OCI-M2 (cell line): ENCODE data around the gene ZDHHC14.
"Not testable (repeated sequence)": the region's sequence is repeated elsewhere in the genome, so short reads cannot be mapped to it uniquely, and the experiment has no call there.

Source experiments
- DNase-seq: peaks from one replicate; lab custom pipeline; 2025; ENCODE audit not compliant: unreplicated experiment; lab: John Stamatoyannopoulos, UW

The ZDHHC14 gene

DNA sequence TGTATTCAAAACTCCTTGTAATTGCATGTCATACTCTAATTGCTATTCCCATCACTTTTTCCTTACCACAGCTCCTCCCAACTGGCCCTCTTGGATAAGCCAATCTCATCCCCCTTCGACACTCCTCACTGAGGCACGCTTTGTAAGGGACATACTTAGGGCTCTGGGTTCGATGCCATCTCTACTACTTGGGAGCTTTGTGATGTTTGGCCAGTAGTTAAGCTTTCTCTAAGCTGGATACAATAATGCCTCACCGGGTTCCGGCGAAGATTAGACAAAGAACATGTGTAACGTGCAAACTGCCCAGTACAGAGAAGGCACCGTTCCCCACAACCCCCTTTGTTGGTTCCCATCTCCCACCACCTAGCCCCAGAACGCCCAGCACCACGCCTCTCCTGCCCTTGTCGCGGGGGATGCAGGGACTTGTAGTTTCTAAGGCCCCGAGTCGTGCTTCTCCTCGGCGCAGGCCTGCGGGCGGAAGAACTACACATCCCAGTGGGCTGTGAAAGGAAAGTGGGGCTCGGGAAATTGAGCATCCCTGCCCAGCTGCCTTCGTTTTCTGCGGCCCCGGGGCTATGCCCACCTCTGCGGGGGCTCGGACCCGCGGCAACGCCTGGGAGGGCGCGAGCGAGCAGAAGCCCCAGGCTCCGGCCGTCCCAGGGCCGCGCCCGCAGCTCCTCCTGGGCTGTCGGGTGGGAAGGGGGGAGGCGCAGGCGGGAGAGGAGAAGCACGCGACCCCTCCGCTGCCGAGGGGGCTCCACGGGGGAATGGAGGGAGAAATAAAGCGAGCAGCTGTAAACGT, 1.1 kb upstream of the ZDHHC14 start:
- DNase-seq: peak; percentile 88

DNA sequence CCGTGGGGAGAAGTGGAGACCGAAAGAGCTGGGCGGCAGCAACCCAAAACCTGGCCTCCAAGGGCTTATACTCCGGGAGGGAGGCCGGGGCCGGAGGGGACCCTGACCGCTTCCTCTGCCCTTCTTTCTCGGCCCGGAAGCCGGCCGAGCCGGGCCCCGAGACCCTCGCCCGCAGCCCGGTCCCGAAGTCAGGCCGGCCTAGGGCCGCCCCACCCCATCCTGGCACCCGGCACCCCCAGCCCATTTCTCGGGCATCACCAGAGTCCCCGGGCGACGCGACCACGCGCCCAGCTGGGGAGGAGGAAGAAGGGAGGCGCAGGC, 572 bp upstream of the ZDHHC14 start:
- DNase-seq: no peak

- DNase-seq: no peak
Measured at GRCh38 chr6:157381631-157382621, 936 bp downstream of the ZDHHC14 start.

DNA sequence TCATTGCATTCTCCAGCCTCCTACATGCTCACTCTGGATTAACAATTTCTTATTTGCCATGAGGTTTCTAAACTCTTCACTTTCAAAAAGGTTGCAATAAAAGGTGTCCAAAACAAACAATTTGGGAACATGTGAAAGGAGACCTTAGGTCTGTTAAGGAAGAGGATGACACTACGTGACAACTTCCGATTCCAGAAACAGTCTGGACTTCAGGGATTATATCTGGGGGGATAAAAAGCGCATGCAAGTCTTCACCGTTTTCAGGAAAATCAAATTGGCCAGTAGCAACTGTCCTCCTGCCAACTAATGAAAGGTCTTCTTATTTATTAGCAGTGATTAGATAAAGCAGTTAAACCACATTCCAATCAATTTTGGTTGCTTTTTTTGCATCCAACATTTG, 1.8 kb downstream of the ZDHHC14 start:
- DNase-seq: no peak

DNA sequence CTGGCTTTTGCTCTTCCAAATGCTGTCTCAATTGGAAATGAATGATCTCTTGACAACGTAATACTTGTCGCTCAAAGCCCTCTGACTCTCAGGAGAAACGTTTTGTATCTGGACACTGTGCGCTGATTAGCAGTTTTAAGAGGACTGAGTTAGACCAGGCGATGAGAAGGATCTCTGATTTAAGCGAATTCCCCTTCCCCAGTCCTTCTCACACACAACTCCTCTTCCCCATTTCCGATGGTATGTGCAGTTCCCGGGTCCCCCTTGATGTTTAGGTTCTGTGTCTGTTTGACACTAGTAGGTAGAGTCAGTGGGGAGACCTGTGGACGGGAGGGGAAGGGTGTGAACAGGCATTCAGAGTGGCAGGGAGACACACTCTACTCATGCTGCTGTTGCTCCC, 2.5 kb downstream of the ZDHHC14 start:
- DNase-seq: no peak

DNA sequence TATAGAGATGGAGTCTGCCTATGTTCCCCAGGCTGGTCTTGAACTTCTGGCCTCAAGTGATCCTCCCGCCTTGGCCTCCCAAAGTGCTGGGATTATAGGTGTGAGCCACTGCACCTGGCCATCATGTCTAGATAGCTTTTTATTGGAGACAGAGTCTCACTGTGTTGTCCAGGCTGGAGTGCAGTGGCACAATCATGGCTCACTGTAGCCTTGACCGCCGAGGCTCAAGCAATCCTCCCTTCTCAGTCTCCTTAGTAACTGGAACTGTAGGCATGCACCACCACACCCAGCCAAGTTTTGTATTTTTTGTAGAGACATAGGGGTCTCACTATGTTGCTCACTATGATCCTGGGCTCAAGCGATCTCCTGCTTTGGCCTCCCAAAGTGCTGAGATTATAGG, 4.0 kb downstream of the ZDHHC14 start:
- not testable (repeated sequence) for DNase-seq

GRCh38 chr6:157385482-157385881, 4.5 kb downstream of the ZDHHC14 start:
- no peak for DNase-seq

DNA sequence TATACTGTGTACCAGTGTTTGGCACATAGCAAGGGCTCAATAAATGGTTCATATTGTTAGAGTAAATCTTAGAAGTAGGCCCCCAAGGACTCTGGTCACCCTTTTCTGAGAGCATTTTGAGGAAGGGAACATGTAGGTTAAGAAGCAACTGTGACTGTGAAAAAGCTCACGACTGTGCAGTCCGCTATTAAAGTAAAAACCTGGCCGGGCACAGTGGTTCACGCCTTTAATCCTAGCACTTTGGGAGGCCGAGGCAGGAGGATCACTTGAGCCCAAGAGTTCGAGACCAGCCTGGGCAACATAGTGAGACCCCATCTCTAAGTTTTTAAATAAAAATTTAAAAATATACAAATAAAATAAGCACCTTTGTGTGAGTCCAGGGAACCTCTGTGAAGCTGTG, 5.0 kb downstream of the ZDHHC14 start:
- no peak for DNase-seq

DNA sequence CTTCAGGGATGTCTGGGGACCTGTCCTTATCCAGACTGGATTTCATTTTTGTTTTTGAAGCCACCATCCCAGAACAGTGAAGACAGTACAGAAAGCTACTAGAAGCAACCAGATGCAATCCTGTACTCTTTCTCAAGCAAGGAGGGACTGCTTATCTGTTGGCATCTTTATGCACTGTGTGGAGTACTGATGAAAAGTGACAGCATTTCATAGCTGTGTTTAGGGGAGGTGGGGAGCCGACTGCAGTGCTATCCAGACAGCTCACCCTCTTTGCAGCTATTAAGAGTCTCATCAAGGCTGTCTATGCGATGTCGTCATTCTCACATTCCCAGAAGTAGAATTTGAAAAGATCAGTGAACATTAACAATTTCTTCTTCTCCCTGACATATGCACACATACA, 5.5 kb downstream of the ZDHHC14 start:
- no peak for DNase-seq

GRCh38 chr6:157388924-157389323, 7.9 kb downstream of the ZDHHC14 start:
- no peak for DNase-seq

GRCh38 chr6:157390273-157391060, 9.5 kb downstream of the ZDHHC14 start:
- DNase-seq: no peak

DNA sequence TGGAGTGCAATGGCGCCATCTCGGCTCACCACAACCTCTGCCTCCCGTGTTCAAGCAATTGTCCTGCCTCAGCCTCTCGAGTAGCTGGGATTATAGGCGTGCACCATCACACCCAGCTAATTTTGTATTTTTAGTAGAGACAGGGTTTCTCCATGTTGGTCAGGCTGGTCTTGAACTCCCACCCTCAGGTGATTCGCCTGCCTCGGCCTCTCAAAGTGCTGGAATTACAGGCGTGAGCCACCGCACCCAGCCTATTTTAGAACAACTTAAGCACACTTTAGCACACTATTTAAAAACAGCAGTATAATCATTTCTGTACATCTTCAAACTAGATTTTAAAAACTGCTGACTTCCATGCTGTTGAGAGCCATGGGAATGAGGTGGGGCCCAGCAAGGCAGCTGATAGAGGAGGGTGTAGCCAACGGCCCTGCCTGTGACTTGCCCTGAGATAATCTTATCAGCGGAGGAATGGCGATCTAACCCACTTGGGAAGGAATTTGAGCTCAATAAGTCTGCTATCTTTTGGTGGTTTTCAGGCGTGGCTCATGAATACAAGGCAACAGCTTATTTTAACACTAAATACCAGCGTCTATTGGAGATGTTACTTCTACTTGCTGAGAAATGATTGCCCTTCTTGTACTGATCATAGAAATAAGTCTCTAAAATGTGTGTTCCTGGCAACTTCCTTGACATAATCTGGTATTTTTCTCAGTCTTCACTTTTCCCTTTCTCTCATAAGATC, 12.1 kb downstream of the ZDHHC14 start:
- DNase-seq: peak; percentile 28

- no peak for DNase-seq
Measured at GRCh38 chr6:157393669-157394327, 12.8 kb downstream of the ZDHHC14 start.

GRCh38 chr6:157395199-157395598, 14.2 kb downstream of the ZDHHC14 start:
- not testable (repeated sequence) for DNase-seq

DNA sequence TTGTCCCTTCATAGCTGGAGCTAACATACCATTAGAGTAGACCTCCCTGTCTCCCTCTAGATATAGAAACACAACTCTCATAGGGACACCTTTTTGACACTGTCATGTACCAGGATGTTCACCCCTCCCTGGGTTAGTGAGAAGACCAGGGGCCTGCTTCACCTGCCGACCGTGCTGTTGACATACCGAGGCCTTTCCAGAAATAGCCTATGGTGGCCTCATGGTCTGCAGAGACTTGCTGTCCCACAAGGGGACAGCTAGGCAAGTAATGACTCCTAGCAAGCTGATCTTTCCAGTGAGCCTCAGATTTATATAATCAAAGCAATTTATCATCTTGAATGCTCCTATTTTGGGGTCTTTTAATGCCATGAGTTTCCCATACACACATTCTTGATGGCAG, 15.0 kb downstream of the ZDHHC14 start:
- no peak for DNase-seq

DNA sequence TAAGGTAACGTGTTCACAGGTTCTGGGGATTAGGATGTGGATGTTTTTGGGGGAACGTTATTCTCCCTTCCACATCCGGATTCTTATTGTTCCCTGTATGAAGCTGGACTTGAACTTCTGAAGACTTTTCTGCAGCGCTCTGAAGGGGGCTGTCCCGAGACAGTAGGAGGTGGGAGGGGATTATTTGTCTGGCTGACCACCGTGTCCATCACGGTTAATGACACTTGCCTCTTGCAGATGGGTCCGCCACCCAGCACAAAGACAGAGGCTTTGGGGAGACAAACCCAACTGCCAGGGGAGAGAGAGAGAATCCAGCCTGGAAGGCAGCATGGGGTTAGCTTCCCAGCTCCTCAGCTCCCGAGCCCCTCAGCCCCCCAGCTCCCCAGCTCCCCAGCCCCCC, 16.7 kb downstream of the ZDHHC14 start:
- DNase-seq: no peak

- DNase-seq: no peak
Measured at GRCh38 chr6:157398151-157398550, 17.2 kb downstream of the ZDHHC14 start.

DNA sequence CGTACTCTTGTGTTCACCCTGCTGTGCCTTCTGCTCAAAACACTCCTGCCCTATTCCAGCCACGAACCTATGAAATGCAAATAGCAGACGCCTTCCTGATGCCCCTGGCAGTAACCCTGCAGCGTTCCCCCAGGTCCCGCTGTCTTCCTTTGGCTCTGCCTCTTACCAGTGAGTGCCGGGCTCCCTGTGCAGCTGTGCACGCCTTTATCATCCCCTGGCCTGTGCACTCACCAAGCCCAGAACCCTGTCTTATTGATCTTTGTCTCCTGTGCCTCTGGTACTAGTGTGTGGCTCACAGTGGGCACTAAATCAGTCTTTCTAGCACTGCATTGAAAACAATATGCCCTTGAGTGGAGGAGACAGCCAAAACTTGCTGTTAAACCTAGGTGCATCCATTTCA, 19.7 kb downstream of the ZDHHC14 start:
- no peak for DNase-seq

- DNase-seq: no peak
Measured at GRCh38 chr6:157401734-157402338, 20.8 kb downstream of the ZDHHC14 start.
